DMS 273 (cell line): Measurements from ENCODE around the gene BTBD9.

Experiments
- DNase-seq: peaks from one replicate; lab custom pipeline; 2025; ENCODE audit not compliant: unreplicated experiment; lab: John Stamatoyannopoulos, UW

Gene BTBD9

GRCh38 chr6:38168699-38169098 is 471.0 kb downstream of the BTBD9 start:
- DNase-seq = peak; percentile 13

GRCh38 chr6:38168126-38168525 is 471.6 kb downstream of the BTBD9 start:
- no peak for DNase-seq

GRCh38 chr6:38167598-38167997 is 472.1 kb downstream of the BTBD9 start:
- DNase-seq = no peak

GRCh38 chr6:38166411-38167240 is 473.1 kb downstream of the BTBD9 start:
- DNase-seq = no peak

GRCh38 chr6:38164671-38165108 is 475.0 kb downstream of the BTBD9 start:
- no peak for DNase-seq

- DNase-seq = no peak
Measured at GRCh38 chr6:38164131-38164481, 475.6 kb downstream of the BTBD9 start.

GRCh38 chr6:38163186-38164130 is 476.3 kb downstream of the BTBD9 start:
- DNase-seq = no peak

GRCh38 chr6:38162493-38163185 is 477.1 kb downstream of the BTBD9 start:
- no peak for DNase-seq

GRCh38 chr6:38161754-38162492 is 477.8 kb downstream of the BTBD9 start:
- no peak for DNase-seq

GRCh38 chr6:38161331-38161730 is 478.4 kb downstream of the BTBD9 start:
- no peak for DNase-seq

GRCh38 chr6:38160831-38161230 is 478.9 kb downstream of the BTBD9 start:
- DNase-seq = no peak

GRCh38 chr6:38159596-38159995 is 480.1 kb downstream of the BTBD9 start:
- DNase-seq = no peak

- DNase-seq = no peak
Measured at GRCh38 chr6:38158762-38159350, 480.9 kb downstream of the BTBD9 start.

GRCh38 chr6:38157905-38158304 is 481.8 kb downstream of the BTBD9 start:
- no peak for DNase-seq

- no peak for DNase-seq
Measured at GRCh38 chr6:38156818-38157565, 482.7 kb downstream of the BTBD9 start.

- DNase-seq = no peak
Measured at GRCh38 chr6:38155621-38156204, 484.0 kb downstream of the BTBD9 start.

- no peak for DNase-seq
Measured at GRCh38 chr6:38155144-38155543, 484.6 kb downstream of the BTBD9 start.

GRCh38 chr6:38154731-38155130 is 485.0 kb downstream of the BTBD9 start:
- DNase-seq = no peak

GRCh38 chr6:38153798-38154345 is 485.9 kb downstream of the BTBD9 start:
- DNase-seq = no peak
